RWPE1 (cell line): ENCODE measurements around the gene LMNB1.
"Not testable (repeated sequence)": the region's sequence is repeated elsewhere in the genome, so short reads cannot be mapped to it uniquely, and the experiment has no call there.

Experiments
- CTCF ChIA-PET: fragments of 350-600 bp; sonication (Branson Sonifier 250); formaldehyde crosslinking; extraction: SDS; loops from one replicate; lab custom pipeline; 2021; lab: Yijun Ruan, JAX
- POLR2A ChIA-PET: fragments of 400-600 bp; formaldehyde crosslinking; extraction: SDS; loops from one replicate; lab custom pipeline; 2020; ENCODE audit warnings: antibody characterized with exemption; ENCODE audit not compliant: low non-redundant PET; lab: Yijun Ruan, JAX
- DNase-seq: peaks from one replicate; pipeline ENCODE4 v3.0.0; 2012; ENCODE audit warnings: low spot score
- H3K27ac ChIP-seq: fragments of 450-650 bp; 2 replicates; pipeline ENCODE4 v1.5.1; 2017
- CTCF ChIP-seq: fragments of 450-650 bp; conservative IDR thresholded peaks from 2 replicates; pipeline ENCODE4 v1.5.1; 2017; ENCODE audit warnings: low read depth, mild to moderate bottlenecking

LMNB1 gene

GRCh38 chr5:126754609-126755008 is 22.3 kb upstream of the LMNB1 start:
- ChIA-PET CTCF (no interaction called here), POLR2A (no interaction called here)
- H3K27ac ChIP-seq, result no peak overlapping the region
- no peak for TF ChIP-seq CTCF
- no peak for DNase-seq

- TF ChIP-seq CTCF, result no peak
- no peak for DNase-seq
- ChIA-PET POLR2A (no interaction called here), CTCF (no interaction called here)
- no peak overlapping the region for H3K27ac ChIP-seq
These were observed 21.3 kb upstream of the LMNB1 start for GRCh38 chr5:126755593-126755992.

DNA sequence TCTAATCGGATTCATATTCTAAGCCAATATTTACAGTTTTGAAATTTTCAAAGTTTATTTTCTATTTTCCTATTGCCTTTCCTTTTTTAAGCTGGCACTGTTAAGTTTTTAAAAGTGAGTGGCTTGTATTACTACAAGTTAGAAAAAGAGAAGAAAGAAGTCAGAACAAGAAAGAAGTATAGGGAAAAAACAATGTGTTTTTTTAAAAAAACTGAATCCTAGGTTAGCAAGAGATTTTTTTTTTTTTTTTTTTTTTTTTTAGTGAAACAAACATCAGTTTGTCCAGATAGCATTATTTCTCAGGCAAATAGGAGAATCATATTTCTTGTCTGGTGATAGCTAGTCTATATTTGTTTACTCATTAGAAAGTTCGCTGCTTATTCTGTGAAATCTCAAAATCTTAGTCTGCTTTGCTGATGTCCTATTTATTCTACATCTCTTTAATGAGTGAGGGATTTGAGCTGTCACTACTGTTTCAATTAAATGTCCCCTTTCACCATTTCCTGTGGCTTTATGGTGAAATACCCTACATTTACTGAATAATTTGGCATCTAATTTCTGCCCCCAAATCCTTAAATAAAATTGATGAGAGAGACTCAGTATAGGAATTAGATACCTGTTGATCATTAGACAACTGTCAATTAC is 19.1 kb upstream of the LMNB1 start:
- H3K27ac ChIP-seq, result no peak overlapping the region
- TF ChIP-seq CTCF, result no peak
- DNase-seq, result no peak
- CTCF ChIA-PET, result interaction anchor here (0.6 to 0.7 kb wide), 2 partner anchors 351 to 428 kb away, joined by 4 read pairs; no protein-coding TSS in a partner anchor
- POLR2A ChIA-PET, result interaction anchor here (0.7 kb wide), 1 partner anchor 226 kb away, joined by 9 read pairs; no protein-coding TSS in a partner anchor

GRCh38 chr5:126763371-126763770 is 13.6 kb upstream of the LMNB1 start:
- no peak for DNase-seq
- no peak overlapping the region for H3K27ac ChIP-seq
- CTCF ChIA-PET, result interaction anchor here (0.6 kb wide), 1 partner anchor 726 kb away, joined by 3 read pairs; no protein-coding TSS in a partner anchor
- POLR2A ChIA-PET, result no interaction called here
- no peak for TF ChIP-seq CTCF

GRCh38 chr5:126769703-126770102 is 7.2 kb upstream of the LMNB1 start:
- no peak for DNase-seq
- CTCF ChIA-PET, result no interaction called here
- H3K27ac ChIP-seq, result no peak overlapping the region
- POLR2A ChIA-PET, result no interaction called here
- no peak for TF ChIP-seq CTCF

DNA sequence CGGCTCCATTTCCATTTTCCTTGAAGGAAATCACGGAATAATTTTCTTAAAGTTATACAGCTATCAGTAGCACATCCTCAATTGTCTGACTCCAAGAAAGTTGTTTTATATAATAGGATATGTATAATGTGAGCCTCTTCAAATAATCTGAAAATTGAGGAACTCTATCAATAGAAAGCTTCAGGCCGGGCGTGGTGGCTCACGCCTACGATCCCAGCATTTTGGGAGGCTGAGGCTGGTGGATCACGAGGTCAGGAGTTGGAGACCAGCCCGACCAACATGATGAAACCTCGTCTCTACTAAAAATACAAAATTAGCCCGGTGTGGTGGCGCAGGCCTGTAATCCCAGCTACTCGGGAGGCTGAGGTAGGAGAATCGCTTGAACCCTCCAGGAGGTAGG is 3.4 kb upstream of the LMNB1 start:
- DNase-seq, CTCF ChIA-PET, POLR2A ChIA-PET, H3K27ac ChIP-seq: not testable (repeated sequence)

- H3K27ac ChIP-seq, CTCF ChIA-PET, DNase-seq, POLR2A ChIA-PET: not testable (repeated sequence)
These were observed 2.3 kb upstream of the LMNB1 start for GRCh38 chr5:126774595-126774994.
